HG03045 (cell line): ENCODE measurements around the gene TREML2.
"Not testable (repeated sequence)": the region's sequence is repeated elsewhere in the genome, so short reads cannot be mapped to it uniquely, and the experiment has no call there.

ENCODE experiments used
- ATAC-seq: cut with Tn5 transposase; IDR thresholded peaks from one replicate; pipeline ENCODE4 v1.9.1; 2021; ENCODE audit warnings: mild to moderate bottlenecking, moderate library complexity; ENCODE audit not compliant: unreplicated experiment

Gene TREML2

GRCh38 chr6:41200901-41201763 lies at the start of gene TREML2:
Gene TREML2, minus strand, starts transcription at chr6:41201149. Its CDS starts 141 bp downstream, at chr6:41201008.
- ATAC-seq, result no peak

- no peak for ATAC-seq
Measured at GRCh38 chr6:41247882-41248705, 47.1 kb upstream of the TREML2 start.

- no peak for ATAC-seq
Measured at GRCh38 chr6:41247288-41247865, 46.4 kb upstream of the TREML2 start.

- not testable (repeated sequence) for ATAC-seq
Measured at GRCh38 chr6:41246529-41246928, 45.6 kb upstream of the TREML2 start.

GRCh38 chr6:41239467-41240159 lies 38.7 kb upstream of the TREML2 start:
- no peak for ATAC-seq

- no peak for ATAC-seq
Measured at GRCh38 chr6:41237128-41237527, 36.2 kb upstream of the TREML2 start.

GRCh38 chr6:41236276-41236675 lies 35.3 kb upstream of the TREML2 start:
- ATAC-seq, result no peak

GRCh38 chr6:41232667-41233066 lies 31.7 kb upstream of the TREML2 start:
- no peak for ATAC-seq

GRCh38 chr6:41231246-41231645 lies 30.3 kb upstream of the TREML2 start:
- no peak for ATAC-seq

GRCh38 chr6:41229721-41230120 lies 28.8 kb upstream of the TREML2 start:
- ATAC-seq, result no peak

GRCh38 chr6:41228616-41229015 lies 27.7 kb upstream of the TREML2 start:
- ATAC-seq, result no peak

- ATAC-seq, result no peak
Measured at GRCh38 chr6:41228096-41228495, 27.1 kb upstream of the TREML2 start, which contains the start of gene TREML4. Gene TREML4, plus strand, starts transcription at chr6:41228349. Its CDS starts 79 bp downstream, at chr6:41228428.

- no peak for ATAC-seq
Measured at GRCh38 chr6:41226752-41227151, 25.8 kb upstream of the TREML2 start.

GRCh38 chr6:41224800-41225199 lies 23.9 kb upstream of the TREML2 start:
- no peak for ATAC-seq

GRCh38 chr6:41222513-41222912 lies 21.6 kb upstream of the TREML2 start:
- ATAC-seq, result no peak

- ATAC-seq, result no peak
Measured at GRCh38 chr6:41222045-41222444, 21.1 kb upstream of the TREML2 start.

- no peak for ATAC-seq
Measured at GRCh38 chr6:41216616-41217015, 15.7 kb upstream of the TREML2 start.

GRCh38 chr6:41215777-41216176 lies 14.8 kb upstream of the TREML2 start:
- no peak for ATAC-seq

GRCh38 chr6:41214559-41215238 lies 13.8 kb upstream of the TREML2 start:
- ATAC-seq, result no peak
